ENCODE data around the gene AASDH.

DNA sequence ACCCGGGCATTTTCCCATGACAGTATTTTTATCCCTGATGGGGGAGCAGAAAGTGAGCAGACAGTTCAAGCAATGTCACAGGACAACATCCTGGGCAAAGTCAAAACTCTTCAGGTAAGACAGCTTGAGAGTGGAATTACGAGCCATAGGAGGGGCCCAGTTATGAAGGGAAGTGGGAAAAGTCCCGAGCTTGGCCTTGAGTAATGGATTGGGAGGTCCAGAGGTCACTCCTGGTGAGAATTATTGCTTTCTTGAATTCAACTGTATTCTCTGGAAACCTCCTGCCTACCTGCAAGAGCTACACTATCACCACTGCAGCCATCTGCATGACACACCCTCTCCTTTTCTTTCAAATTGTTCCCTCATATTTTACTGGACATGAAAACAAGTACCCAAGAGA is 89.1 kb downstream of the AASDH start:
- TF ChIP-seq, protein P1, sequence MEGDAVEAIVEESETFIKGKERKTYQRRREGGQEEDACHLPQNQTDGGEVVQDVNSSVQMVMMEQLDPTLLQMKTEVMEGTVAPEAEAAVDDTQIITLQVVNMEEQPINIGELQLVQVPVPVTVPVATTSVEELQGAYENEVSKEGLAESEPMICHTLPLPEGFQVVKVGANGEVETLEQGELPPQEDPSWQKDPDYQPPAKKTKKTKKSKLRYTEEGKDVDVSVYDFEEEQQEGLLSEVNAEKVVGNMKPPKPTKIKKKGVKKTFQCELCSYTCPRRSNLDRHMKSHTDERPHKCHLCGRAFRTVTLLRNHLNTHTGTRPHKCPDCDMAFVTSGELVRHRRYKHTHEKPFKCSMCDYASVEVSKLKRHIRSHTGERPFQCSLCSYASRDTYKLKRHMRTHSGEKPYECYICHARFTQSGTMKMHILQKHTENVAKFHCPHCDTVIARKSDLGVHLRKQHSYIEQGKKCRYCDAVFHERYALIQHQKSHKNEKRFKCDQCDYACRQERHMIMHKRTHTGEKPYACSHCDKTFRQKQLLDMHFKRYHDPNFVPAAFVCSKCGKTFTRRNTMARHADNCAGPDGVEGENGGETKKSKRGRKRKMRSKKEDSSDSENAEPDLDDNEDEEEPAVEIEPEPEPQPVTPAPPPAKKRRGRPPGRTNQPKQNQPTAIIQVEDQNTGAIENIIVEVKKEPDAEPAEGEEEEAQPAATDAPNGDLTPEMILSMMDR (conservative IDR thresholded peaks at IDR 0.05; ENCODE audit: low read depth, low read length) = no peak
- no peak for TF ChIP-seq EZH2 (IDR thresholded peaks at IDR 0.05; ENCODE audit: borderline replicate concordance, low read depth, low read length, poor library complexity, severe bottlenecking)
